NCI-H2196 (cell line): Measurements from ENCODE around the gene ERC1.

ENCODE experiments used
- DNase-seq: peaks from one replicate; lab custom pipeline; 2025; ENCODE audit not compliant: unreplicated experiment; lab: John Stamatoyannopoulos, UW

Gene ERC1

DNA sequence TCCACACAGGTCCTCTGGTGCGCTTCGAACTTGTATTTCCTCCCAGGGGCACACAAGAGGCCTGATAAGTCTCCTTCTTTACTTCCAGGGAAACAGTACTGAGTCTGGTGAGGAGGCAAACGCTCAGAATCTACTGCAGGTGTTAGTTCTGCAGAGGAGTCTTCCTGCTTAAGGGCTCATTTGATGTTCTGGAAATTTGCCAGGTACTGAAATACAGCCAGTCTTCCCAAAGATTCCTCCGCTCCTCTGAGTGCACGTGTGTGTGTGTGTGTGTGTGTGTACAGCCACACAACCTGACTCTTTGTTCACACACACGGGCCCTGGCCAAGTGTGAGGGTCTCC, 511.3 kb downstream of the ERC1 start:
- no peak for DNase-seq

- DNase-seq = no peak
These were observed 511.8 kb downstream of the ERC1 start for GRCh38 chr12:1502831-1503230.

DNA sequence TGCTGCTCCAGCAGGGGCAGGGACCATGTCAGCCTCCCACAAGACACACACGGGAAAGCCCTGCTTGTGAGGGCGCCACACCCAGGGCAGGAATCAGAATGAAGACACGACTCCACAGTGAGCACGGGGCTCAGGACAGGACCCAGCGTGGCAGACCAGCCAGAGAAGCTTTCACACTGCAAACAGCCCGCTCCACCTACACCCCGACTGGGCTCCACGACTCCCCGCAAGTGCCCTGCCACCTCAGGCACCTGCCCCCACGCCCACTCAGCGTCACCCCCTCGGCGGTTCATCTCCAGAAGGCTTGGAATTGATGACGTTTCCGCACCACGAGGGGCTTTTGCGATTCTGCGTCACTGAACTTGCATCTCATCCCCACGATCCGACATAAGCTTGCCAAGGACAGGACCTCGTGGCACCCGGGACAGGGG, 512.3 kb downstream of the ERC1 start:
- DNase-seq = no peak

- DNase-seq = no peak
These were observed 513.4 kb downstream of the ERC1 start for GRCh38 chr12:1504304-1504894.

GRCh38 chr12:1504895-1505311, 513.9 kb downstream of the ERC1 start:
- no peak for DNase-seq

DNA sequence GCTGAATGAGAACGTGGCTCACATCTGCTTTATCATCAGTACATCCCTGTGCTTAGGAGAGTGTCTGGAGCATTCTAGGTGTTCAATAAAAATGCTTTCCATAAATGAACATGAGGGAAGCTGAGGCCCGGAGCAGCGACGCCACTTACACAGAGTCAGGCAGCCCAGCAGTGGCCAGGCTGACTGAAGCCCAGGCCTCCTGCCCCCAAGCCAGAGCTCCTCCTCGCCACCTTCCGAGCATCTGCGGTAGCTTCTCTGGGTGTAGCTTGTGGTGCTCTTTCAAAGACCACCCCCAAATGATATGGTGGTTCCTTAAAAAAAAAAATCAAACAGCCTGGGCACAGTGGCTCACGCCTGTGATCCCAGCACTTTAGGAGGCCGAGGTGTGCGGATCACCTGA, 514.6 kb downstream of the ERC1 start:
- no peak for DNase-seq

- DNase-seq = no peak
These were observed 516.3 kb downstream of the ERC1 start for GRCh38 chr12:1507308-1507707.

- DNase-seq = no peak
These were observed 518.5 kb downstream of the ERC1 start for GRCh38 chr12:1509413-1510052.

GRCh38 chr12:1510056-1510812, 519.2 kb downstream of the ERC1 start:
- no peak for DNase-seq

DNA sequence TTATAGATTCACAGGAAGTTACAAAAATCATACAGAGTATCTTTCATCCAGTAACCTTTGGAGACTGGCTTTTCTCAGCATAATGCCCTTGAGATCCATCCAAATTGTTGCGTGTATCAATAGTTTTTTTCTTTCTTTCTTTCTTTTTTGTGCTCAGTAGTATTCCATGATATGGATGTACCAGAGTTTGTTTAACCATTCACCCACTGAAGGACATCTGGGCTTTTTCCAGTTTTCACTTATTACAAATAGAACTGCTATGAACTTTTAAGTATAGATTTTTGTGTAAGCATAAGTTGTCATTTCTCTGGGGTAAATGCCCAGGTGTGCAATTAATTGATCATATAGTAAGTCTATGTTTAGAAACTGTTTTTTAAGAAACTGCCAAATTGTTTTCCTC, 524.0 kb downstream of the ERC1 start:
- no peak for DNase-seq

- DNase-seq = no peak
These were observed 524.4 kb downstream of the ERC1 start for GRCh38 chr12:1515428-1515827.

DNA sequence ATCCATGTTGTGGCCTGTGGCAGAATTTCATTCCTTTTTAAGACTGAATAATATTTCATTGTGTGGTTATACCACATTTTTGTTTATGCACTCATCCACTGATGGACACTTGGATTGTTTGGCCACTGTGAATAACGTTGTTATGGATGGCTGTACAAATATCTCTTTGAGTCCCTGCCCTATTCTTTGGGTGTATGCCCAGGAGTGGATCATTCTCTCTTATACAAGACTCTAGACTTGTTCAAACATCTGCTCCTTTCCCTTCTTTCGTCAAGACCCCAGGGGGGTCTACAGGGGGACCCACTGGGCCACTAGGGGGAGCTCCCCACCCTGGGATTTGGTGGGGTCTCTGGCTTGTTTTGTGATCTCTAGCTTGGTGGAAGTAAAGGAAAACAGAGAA, 526.0 kb downstream of the ERC1 start:
- DNase-seq = no peak

GRCh38 chr12:1517734-1518525, 526.9 kb downstream of the ERC1 start:
- no peak for DNase-seq

DNA sequence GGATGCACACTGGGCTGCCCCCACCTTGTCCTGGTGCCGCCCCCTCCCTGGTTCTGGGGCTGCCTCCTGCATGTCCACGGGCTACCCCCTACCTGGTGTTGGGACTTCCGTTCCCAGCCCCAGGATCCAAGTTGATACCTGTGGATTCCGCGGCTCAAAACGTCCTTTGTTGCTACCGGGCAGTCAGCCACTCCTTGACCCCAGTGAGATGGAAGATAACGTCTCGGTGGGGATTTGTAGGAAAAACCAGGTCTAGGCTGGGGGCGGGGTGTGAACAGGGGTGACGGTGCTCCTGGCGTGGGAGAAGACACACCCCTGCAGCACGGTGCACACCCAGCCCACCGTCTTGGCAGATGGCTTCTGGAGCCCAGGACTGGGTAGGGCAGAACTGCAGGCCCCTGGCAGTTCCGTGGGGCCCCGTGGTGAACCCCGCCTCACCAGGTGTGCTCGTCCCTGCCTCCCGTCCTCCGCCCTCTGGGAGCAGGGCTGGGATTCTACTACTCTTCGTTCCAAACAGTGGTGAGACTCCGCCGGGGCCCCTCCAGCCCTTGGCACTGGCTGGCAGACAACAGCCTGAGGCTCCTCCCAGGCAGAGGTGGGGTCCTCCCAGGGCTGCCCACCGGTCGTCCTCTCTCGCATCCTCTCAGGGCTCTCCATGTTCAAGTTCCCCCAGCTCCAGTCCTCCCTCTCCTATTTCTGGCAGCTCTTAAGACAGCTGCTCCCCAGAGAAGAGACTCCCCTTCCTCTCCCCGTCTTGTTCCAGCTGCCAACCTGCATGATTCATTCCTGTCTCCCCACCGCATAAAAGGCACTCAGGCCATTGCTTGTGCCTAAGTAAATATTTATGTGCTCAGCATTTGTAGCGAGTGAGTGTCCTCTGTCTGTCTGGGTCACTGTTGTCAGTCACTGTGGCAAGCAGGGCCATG, 527.8 kb downstream of the ERC1 start:
- DNase-seq = peak; percentile 23

- no peak for DNase-seq
These were observed 528.6 kb downstream of the ERC1 start for GRCh38 chr12:1519642-1520041.

GRCh38 chr12:1523046-1523445, 532.0 kb downstream of the ERC1 start:
- no peak for DNase-seq

DNA sequence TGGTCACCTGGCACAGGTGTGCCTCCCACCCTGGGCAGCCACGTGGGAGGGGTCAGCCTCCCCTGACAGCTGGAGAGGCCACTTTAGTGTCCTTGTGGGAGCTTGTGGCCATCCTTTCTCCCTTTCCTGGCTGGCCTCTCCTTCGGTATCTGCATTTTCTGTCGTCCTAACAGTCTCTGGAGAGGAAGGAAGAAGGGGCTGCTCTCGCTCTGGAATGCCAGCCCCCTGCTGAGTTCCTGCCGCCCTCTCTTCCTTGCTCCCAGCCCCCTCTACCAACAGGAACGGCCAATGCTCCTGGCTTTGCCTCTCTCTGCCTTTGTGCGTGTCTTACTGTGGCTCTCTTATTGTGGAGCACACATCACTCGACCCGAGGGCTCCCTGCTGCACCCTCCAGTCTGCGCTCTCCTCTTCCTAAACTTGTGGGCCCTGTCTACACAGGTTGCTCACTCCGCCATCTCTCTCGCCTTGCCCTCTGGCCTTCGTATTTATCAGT, 532.6 kb downstream of the ERC1 start:
- DNase-seq = no peak

- no peak for DNase-seq
These were observed 534.8 kb downstream of the ERC1 start for GRCh38 chr12:1525858-1526257.

- DNase-seq = no peak
These were observed 536.8 kb downstream of the ERC1 start for GRCh38 chr12:1527789-1528188.

DNA sequence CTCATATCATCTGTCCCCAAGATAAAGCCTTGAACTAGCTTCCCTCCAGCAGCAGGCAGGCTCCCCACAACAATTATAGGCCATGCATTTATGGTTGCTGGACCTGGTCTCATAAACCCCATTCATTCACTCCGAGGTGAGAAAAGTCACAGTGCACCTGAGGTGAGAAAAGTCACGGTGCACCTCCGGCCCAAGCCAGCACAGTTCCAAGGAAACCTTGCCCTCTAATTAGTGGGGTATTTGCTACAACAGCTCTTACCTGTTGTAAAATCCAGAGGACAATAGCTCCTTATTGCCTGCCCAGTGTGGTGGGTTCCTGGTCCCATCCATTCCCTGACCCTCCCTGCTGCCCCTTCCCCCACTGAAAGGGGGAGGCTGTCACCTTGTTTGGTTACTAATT, 537.8 kb downstream of the ERC1 start:
- DNase-seq = no peak
